AG04450 (cell line): ENCODE results near the gene SCARF1. TPM values are rescaled to one million over a fixed set of nuclear protein-coding genes. Genes with fewer than 3 reads are reported as not detected.

Experiments used
- CTCF ChIA-PET: fragments of 300-600, 350-600 bp; formaldehyde crosslinking; extraction: SDS; loops from one replicate; lab custom pipeline; 2022; ENCODE audit warnings: antibody characterized with exemption, inconsistent platforms; lab: Charles Lee
- POLR2A ChIA-PET: fragments of 350-600 bp; formaldehyde crosslinking; extraction: SDS; loops from one replicate; lab custom pipeline; 2021; ENCODE audit warnings: antibody characterized with exemption, inconsistent platforms; lab: Yijun Ruan, JAX
- DNase-seq: peaks from one replicate; pipeline ENCODE4 v3.0.0-alpha.2; 2011; ENCODE audit warnings: low read depth, low spot score
- H3K27ac ChIP-seq: one replicate; pipeline ENCODE4 v1.5.1; 2012; ENCODE audit warnings: low read depth, low read length, control low read depth
- H3K27me3 ChIP-seq: one replicate; pipeline ENCODE4 v1.6.0; 2012; ENCODE audit warnings: low read length; ENCODE audit not compliant: control insufficient read depth, insufficient read depth
- H3K4me3 ChIP-seq: 2 replicates; pipeline ENCODE4 v1.5.1; 2011; ENCODE audit warnings: mild to moderate bottlenecking, low read depth, low read length, control low read depth
- H3K9me3 ChIP-seq: 2 replicates; pipeline ENCODE4 v1.5.1; 2012; ENCODE audit warnings: low read length; ENCODE audit not compliant: control insufficient read depth, insufficient read depth
- polyA plus RNA-seq: library from polyadenylated mRNA; depleted of rRNA; stranded (reverse); fragments of >200 nt; gene quantifications from 2 replicates; pipeline ENCODE4 v1.2.3, GENCODE V29; 2011
- TF ChIP-seq, protein P1 (sequence below): IDR thresholded peaks from 2 replicates; pipeline ENCODE4 v1.5.1; 2011; ENCODE audit warnings: low read depth, low read length, control low read depth, inconsistent platforms

The SCARF1 gene
- polyA plus RNA-seq, 1 experiment, result 0.20 TPM

DNA sequence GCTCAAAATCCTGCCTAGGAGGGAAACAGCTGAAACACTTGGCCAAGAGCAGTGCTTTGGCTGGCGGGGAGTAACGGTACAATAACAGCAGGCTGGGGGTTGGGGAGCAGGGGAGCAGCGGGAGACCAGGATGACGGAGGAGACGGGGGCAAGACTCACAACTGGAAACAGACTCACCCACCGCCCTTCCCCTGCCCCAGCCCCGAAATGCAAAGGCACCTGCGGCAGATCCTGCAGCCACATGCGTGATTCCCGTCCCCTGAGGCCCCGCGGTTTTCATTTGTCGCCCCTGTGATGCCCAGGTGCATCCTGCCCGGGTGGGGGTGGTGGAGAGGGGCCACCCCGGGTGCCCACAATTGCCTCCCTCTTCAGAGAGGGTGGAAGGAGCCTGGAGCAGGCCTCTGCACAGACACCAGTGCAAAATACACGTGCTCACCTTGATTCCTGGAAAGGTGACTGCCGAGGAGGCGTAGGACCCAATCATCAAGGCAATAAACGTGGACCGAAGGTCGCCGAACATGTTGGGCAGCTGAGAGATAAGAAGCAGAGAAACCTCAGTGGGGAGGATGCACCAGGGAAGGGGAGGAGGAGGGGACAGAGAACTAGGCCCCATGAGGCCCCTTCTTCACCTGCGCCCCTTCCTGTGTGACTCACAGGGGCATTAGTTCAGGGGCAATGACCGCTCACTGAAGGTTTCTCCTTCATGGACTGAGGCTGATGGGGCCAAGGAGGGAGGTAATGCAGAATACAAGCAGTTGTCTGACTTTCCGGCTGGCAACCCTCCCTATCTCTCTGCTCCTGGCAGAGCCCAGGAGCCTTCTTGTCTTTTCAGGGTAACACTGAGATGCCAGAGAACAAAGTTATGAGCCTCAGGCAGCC, 52.5 kb downstream of the SCARF1 start:
- H3K4me3 ChIP-seq, result no peak overlapping the region
- DNase-seq, result no peak
- no peaks in the 10 kb centered on the region for H3K27me3 ChIP-seq
- TF ChIP-seq, protein P1, sequence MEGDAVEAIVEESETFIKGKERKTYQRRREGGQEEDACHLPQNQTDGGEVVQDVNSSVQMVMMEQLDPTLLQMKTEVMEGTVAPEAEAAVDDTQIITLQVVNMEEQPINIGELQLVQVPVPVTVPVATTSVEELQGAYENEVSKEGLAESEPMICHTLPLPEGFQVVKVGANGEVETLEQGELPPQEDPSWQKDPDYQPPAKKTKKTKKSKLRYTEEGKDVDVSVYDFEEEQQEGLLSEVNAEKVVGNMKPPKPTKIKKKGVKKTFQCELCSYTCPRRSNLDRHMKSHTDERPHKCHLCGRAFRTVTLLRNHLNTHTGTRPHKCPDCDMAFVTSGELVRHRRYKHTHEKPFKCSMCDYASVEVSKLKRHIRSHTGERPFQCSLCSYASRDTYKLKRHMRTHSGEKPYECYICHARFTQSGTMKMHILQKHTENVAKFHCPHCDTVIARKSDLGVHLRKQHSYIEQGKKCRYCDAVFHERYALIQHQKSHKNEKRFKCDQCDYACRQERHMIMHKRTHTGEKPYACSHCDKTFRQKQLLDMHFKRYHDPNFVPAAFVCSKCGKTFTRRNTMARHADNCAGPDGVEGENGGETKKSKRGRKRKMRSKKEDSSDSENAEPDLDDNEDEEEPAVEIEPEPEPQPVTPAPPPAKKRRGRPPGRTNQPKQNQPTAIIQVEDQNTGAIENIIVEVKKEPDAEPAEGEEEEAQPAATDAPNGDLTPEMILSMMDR, result no peak
- no peak overlapping the region for H3K27ac ChIP-seq
- H3K9me3 ChIP-seq, result no peaks in the 10 kb centered on the region; the same call in 1 of the 2 replicates
- ChIA-PET CTCF (interaction anchor here (2.6 kb wide), 1 partner anchor 19 kb away, joined by 6 read pairs; no protein-coding TSS in a partner anchor), POLR2A (no interaction called here)

DNA sequence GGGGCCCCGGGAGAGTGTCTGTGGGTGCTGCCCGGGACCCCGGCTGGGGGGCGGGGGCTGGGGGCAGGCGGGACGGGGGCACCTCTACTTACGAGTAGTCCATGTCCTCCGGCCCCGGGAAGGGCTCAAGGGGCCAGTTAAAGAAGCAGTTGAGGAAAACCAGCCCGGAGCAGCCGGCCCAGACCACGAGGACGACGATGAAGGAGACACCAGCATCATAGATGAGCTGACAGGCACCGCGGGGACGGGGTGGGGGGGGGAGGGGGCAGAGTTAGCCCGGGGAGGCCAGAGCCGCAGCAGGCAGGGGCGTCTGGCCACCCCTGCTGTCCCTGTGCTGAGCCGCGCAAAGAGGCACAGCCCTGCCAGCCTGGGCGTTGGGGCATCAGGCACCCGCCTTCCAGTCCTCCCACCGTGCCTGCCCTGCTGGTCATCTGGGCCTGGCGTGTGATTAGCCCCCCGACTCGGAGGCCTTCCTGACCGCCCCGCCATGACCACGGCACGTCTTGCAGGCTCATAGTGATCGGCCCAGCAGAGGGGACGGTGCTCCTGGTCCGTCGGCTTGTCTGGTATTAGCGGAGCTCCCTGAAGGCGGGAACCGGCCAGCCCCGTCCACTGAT, 54.0 kb downstream of the SCARF1 start:
- TF ChIP-seq, protein P1, result no peak
- DNase-seq, result no peak
- Histone ChIP-seq H3K9me3 (no peaks in the 10 kb centered on the region; the same call in 1 of the 2 replicates), H3K4me3 (no peak overlapping the region), H3K27ac (no peak overlapping the region), H3K27me3 (no peaks in the 10 kb centered on the region)
- POLR2A ChIA-PET, result no interaction called here
- CTCF ChIA-PET, result interaction anchor here (0.9 kb wide), 1 partner anchor 39 kb away, joined by 4 read pairs; no protein-coding TSS in a partner anchor

DNA sequence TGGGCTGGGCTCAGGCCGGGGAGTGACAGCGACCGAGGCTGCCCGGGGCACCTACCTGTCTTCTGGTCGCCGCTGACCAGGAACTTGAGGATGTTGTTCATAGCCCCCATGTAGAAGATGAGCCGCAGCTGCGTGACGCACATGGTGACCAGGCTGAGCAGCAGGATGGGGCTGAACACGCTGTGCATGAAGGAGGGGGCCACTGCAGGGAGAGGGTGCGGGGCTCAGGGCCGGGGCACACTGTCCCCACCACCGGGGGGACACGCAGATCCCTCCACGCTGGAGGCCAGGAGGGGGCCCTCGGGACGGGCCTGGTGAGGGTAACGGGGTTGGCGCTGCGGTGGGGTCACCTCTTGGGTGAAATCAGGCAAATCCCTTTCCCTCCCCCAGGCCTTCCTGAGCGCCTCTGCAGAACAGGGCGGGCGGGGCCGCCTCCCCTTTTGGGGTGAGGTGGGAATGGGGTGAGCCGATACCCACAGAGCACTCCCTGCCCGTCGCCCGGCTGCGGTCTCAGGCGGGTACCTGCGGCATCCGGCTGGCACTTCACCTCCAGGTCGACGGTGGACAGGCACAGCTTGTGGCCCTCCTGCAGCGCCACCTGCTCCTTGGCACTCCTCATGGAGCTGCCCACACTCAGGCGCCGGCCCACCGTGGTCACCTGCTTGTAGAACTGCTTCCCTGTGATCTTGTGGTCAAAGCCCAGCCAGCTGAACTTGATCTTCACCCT, 54.6 kb downstream of the SCARF1 start:
- ChIA-PET CTCF (interaction anchor here (1.3 to 3.0 kb wide), 2 partner anchors 17 to 59 kb away, joined by 3 to 20 read pairs; partner anchors contain the start of gene RILP), POLR2A (interaction anchor here (1.0 to 1.3 kb wide), 3 partner anchors 14 to 126 kb away, joined by 3 to 5 read pairs (median 4); no protein-coding TSS in a partner anchor)
- TF ChIP-seq, protein P1, result no peak
- peak overlapping the region; percentile 84 for H3K27ac ChIP-seq
- no peak for DNase-seq
- no peaks in the 10 kb centered on the region; the same call in 1 of the 2 replicates for H3K9me3 ChIP-seq
- H3K4me3 ChIP-seq, result no peak overlapping the region
- no peaks in the 10 kb centered on the region for H3K27me3 ChIP-seq

DNA sequence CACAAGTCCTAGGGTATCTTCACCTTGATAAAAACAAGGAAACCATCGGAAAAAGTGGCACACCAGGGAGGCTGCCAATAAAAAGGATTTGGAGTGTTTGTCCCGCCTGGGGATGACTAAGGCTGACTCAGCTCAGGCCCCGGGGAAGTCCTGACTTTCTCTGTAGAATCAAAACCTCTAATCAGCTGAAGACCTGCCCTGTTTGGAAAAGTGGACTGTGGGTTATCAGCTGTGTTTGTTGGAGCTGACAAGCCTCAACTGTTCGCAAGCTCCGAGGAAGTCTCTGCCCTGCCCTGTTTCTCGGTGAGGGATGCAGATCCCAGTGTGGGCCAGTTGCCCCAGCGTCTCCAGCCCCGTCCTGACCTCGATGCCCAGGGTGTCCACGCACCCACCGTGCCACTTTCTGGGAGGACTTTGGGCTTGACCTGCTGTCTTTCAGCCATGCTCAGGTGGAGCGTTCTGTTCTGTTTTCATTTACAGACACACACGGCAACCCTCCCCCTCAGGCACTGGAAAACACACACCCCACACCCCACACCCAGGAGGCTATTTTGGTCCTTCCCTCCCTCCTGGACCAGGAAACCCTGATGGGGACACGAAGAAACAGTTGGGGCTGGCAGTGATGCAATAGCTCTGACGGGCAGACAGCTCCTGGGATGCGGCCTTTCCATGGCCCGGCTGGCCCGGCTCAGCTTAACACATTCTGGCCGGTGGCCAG, 55.3 kb downstream of the SCARF1 start:
- TF ChIP-seq, protein P1, result no peak
- no peaks in the 10 kb centered on the region; the same call in 1 of the 2 replicates for H3K9me3 ChIP-seq
- H3K4me3 ChIP-seq, result peak overlapping the region; percentile 5; the same call in 1 of the 2 replicates
- peak; percentile 53 for DNase-seq
- ChIA-PET CTCF (interaction anchor here (1.3 to 3.0 kb wide), 2 partner anchors 16 to 59 kb away, joined by 3 to 20 read pairs; partner anchors contain the start of gene RILP), POLR2A (interaction anchor here (0.8 to 1.3 kb wide), 4 partner anchors 13 to 127 kb away, joined by 3 to 5 read pairs (median 4); partner anchors contain the start of gene SLC43A2)
- no peaks in the 10 kb centered on the region for H3K27me3 ChIP-seq
- peak overlapping the region; percentile 84 for H3K27ac ChIP-seq
